ENCODE measurements around the gene GPR135. TPM values are rescaled to one million over a fixed set of nuclear protein-coding genes. Genes with fewer than 3 reads are reported as not detected.

Gene GPR135, protein sequence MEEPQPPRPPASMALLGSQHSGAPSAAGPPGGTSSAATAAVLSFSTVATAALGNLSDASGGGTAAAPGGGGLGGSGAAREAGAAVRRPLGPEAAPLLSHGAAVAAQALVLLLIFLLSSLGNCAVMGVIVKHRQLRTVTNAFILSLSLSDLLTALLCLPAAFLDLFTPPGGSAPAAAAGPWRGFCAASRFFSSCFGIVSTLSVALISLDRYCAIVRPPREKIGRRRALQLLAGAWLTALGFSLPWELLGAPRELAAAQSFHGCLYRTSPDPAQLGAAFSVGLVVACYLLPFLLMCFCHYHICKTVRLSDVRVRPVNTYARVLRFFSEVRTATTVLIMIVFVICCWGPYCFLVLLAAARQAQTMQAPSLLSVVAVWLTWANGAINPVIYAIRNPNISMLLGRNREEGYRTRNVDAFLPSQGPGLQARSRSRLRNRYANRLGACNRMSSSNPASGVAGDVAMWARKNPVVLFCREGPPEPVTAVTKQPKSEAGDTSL
- total RNA-seq (2022; extraction: Qiagen RNA extraction): 0.82 to 1.2 TPM (median 1.1 TPM) in 5 replicates

DNA sequence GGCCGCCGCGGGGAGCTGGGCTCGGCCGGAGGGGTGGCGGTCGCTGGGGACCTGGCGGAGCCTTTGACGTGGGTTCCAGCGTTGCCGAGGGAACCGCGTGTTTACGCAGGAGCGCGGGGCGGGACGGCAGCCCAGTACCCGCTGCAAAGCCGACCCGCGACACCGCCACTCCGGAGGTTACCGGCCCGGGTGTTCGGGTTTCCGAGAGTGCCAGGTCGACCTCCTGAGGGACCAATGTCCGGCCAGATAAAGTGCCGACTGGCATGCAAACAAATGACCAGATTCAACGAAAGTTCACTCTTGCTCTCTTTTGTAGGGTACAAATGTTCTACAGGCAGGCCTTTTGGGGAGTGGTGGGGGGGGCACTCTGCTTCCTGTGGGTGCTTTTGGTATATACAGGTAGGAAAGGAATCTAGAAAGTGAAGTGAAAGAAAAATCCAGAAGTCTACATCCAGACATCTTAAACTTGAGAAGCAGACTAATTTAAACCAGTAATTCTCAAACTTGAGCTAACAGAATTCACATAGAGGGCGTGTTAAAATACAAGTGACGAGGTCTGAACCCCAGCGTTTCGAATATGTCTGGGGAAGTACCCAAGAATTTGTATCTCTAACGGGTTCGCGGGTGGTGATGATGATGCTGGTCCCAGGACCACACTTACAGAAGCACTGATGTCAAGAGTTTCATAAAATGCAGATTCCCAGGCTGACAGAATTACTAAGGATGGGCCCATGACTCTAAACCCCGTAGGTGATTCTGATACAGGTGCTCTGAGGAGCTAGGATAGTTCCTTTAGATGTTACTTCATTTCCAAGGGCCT lies at the start of gene GPR135:
Gene GPR135 (minus strand): TSS at position 65 of the 820 bp plus-strand sequence. CDS start 154 bp downstream, outside the sequence.

DNA sequence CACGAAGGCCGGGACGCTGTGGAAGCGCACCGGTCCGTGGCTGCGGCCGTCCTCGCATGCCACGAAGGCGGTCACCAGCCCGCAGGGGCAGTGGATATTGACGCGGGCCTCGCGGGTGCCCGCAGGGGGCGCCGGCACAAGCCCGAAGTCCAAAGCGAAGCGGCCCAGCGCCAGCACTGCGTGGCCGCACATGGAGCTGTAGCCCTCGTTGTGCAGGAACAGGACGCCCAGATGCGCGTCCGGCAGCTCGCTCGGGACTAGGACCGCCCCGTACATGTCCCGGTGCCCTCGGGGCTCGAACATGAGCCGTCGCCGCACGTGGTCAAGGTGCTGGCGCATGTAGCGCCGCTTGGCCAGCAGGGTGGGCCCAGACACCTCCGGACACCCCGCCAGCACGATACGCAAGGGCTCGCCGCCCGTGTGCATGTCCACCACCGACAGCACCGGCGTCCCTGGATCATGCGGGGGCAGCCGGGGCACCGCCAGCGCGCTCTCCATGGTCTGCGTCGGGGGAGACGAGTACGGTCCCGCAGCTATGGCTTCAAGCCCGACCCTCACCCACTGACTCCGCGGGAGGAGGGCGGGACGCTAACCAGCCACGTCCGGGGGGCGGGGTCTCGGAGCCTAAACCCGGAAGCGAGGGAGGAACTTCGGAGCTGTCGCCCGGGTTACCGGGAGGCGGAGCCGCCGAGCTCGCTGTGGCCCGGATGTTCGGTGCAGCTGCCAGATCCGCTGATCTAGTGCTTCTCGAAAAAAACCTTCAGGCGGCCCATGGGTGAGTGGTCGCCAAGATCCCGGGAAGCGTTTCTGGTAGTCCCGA lies 18.8 kb upstream of the GPR135 start, which contains the start of the genes JKAMP and L3HYPDH:
Gene JKAMP (plus strand): TSS at position 699 of the 820 bp plus-strand sequence. CDS start 73 bp downstream, at position 772.
Gene L3HYPDH (minus strand): TSS at position 590 of the 820 bp plus-strand sequence. CDS start 92 bp downstream, at position 498.

Other genes with a start within 250 kb of the GPR135 start
- gene L3HYPDH, start 19.0 kb upstream of the GPR135 start, total RNA-seq (2022; extraction: Qiagen RNA extraction): 43.9 to 48.9 TPM (median 48.2 TPM) in 5 replicates
- 75.0 to 88.0 TPM (median 76.9 TPM) in 5 replicates for gene JKAMP, start 19.1 kb upstream of the GPR135 start, total RNA-seq (2022; extraction: Qiagen RNA extraction)
- gene CCDC175, start 111.4 kb upstream of the GPR135 start, total RNA-seq (2022; extraction: Qiagen RNA extraction): not detected in 5 replicates